Naive B cell (primary cell): ENCODE data around the gene MXD3. TPM values are rescaled to one million over a fixed set of nuclear protein-coding genes. Genes with fewer than 3 reads are reported as not detected.
A peak's percentile ranks its signal among the peaks of the same experiment; 100 is the strongest.

ENCODE experiments used
- ATAC-seq, 2 donors: fragments of 150-1000 bp; cut with Tn5 transposase; 2 replicates each; pipeline ENCODE4 v1.10.0; 2021; ENCODE audit warnings: low read depth in 2 of 2, mild to moderate bottlenecking in 2 of 2, moderate library complexity in 2 of 2
- DNase-seq: peaks from one replicate; pipeline ENCODE4 v3.0.0; 2022
- H3K27ac Mint-ChIP-seq, 6 donors: one replicate each; pipeline ENCODE4 v1.8.0; 2020 to 2022; ENCODE audit warnings: mild to moderate bottlenecking in 6 of 6, mixed read lengths in 6 of 6, moderate library complexity in 5 of 6, inconsistent platforms in 2 of 6
- H3K27me3 Mint-ChIP-seq, 3 donors: one replicate each; pipeline ENCODE4 v1.8.0; 2021 to 2022; ENCODE audit warnings: mixed read lengths in 3 of 3, mild to moderate bottlenecking in 1 of 3
- H3K36me3 Mint-ChIP-seq, 2 donors: one replicate each; pipeline ENCODE4 v1.8.0; 2020 to 2022; ENCODE audit warnings: mixed read lengths in 2 of 2, inconsistent platforms in 1 of 2, mild to moderate bottlenecking in 1 of 2
- H3K4me1 Mint-ChIP-seq, 3 donors: one replicate each; pipeline ENCODE4 v1.8.0; 2020 to 2022; ENCODE audit warnings: mixed read lengths in 3 of 3, inconsistent platforms in 1 of 3, mild to moderate bottlenecking in 1 of 3, moderate library complexity in 1 of 3
- H3K4me3 Mint-ChIP-seq, 8 donors: one replicate each; pipeline ENCODE4 v1.8.0; 2020 to 2022; ENCODE audit warnings: mild to moderate bottlenecking in 8 of 8, mixed read lengths in 8 of 8, moderate library complexity in 8 of 8, inconsistent platforms in 2 of 8
- H3K9me3 Mint-ChIP-seq, 7 donors: one replicate each; pipeline ENCODE4 v1.8.0; 2020 to 2022; ENCODE audit warnings: mixed read lengths in 7 of 7, mild to moderate bottlenecking in 5 of 7, inconsistent platforms in 2 of 7, moderate library complexity in 1 of 7
- polyA plus RNA-seq, 6 donors: library from polyadenylated mRNA; unstranded; fragments of 300-500 nt; fragmentation: Illumina TruSeq; gene quantifications; one replicate each; pipeline ENCODE4 v1.2.3, GENCODE V29; 2021; ENCODE audit warnings: low read depth in 6 of 6

MXD3 gene
- polyA plus RNA-seq, 6 donors from 2014 or later: 0.52 to 2.3 (median 1.4) TPM

- Mint-ChIP-seq H3K4me1 (peaks cover 28 to 35% (median 31%) of the 10 kb centered on the region in 3 donors), H3K36me3 (no peaks in the 10 kb centered on the region), H3K27me3 (no peaks in the 10 kb centered on the region), H3K27ac (no peak overlapping the region), H3K9me3 (no peaks in the 10 kb centered on the region), H3K4me3 (peak overlapping the region in 1 of 8 donors; percentile 74)
- no peak for DNase-seq
- ATAC-seq: no peak
Observed at GRCh38 chr5:177327539-177328522, 16.1 kb upstream of the MXD3 start.

- Mint-ChIP-seq H3K4me1 (peaks cover 22 to 23% (median 22%) of the 10 kb centered on the region in 3 donors), H3K27me3 (no peaks in the 10 kb centered on the region), H3K27ac (peak overlapping the region in 2 of 6 donors; percentile 56 to 66), H3K36me3 (no peaks in the 10 kb centered on the region), H3K4me3 (peak overlapping the region in 1 of 8 donors; percentile 51), H3K9me3 (no peaks in the 10 kb centered on the region)
- ATAC-seq (no peak), DNase-seq (no peak)
Observed at GRCh38 chr5:177325868-177326381, 14.2 kb upstream of the MXD3 start.

GRCh38 chr5:177320879-177321278, 9.2 kb upstream of the MXD3 start:
- Mint-ChIP-seq H3K27me3 (no peaks in the 10 kb centered on the region), H3K9me3 (no peaks in the 10 kb centered on the region), H3K36me3 (peaks cover 0 to 11% of the 10 kb centered on the region in 2 donors), H3K27ac (peak overlapping the region in 1 of 6 donors; percentile 47), H3K4me1 (peaks cover 24 to 31% (median 31%) of the 10 kb centered on the region in 3 donors), H3K4me3 (no peak overlapping the region)
- ATAC-seq (peak; percentile 63 to 65), DNase-seq (peak; percentile 35)

GRCh38 chr5:177319913-177320588, 8.4 kb upstream of the MXD3 start:
- Mint-ChIP-seq H3K36me3 (peaks cover 0 to 11% of the 10 kb centered on the region in 2 donors), H3K27ac (peak overlapping the region in 1 of 6 donors; percentile 63), H3K4me3 (peak overlapping the region in 1 of 8 donors; percentile 14), H3K4me1 (peaks cover 24 to 31% (median 31%) of the 10 kb centered on the region in 3 donors), H3K9me3 (no peaks in the 10 kb centered on the region), H3K27me3 (no peaks in the 10 kb centered on the region)
- no peak for DNase-seq
- no peak for ATAC-seq

DNA sequence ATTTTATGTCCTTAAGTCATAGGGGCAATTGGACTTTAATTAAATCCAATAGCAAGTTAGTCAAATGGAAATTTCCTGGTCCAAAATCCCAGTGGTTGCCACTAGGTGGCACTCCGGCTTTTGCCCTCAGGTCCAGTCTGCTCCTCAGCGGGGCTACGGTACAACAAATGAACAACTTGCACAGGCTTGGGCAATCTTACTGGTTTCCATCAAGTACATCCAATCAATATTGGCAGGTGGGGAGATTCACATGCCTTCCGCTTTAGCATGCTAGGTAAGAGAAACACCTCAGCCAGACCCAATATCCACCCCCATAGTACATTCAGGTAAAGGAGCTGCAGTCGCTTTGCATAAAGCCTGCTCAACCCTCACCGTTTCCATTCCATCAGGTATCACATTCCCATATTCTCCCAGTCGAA, 6.3 kb upstream of the MXD3 start:
- peak overlapping the region in 1 of 6 donors; percentile 76 for H3K27ac Mint-ChIP-seq
- H3K4me1 Mint-ChIP-seq: peaks cover 21 to 31% (median 24%) of the 10 kb centered on the region in 3 donors
- no peaks in the 10 kb centered on the region for H3K27me3 Mint-ChIP-seq
- peak; percentile 63 for DNase-seq
- H3K4me3 Mint-ChIP-seq: peak overlapping the region in 1 of 8 donors; percentile 6
- peaks cover 0 to 11% of the 10 kb centered on the region in 2 donors for H3K36me3 Mint-ChIP-seq
- no peaks in the 10 kb centered on the region for H3K9me3 Mint-ChIP-seq
- peak; percentile 61 to 72 for ATAC-seq

GRCh38 chr5:177316005-177316404, 4.3 kb upstream of the MXD3 start:
- Mint-ChIP-seq H3K36me3 (peaks cover 0 to 11% of the 10 kb centered on the region in 2 donors), H3K4me3 (no peak overlapping the region), H3K9me3 (no peaks in the 10 kb centered on the region), H3K27ac (no peak overlapping the region), H3K27me3 (no peaks in the 10 kb centered on the region), H3K4me1 (peaks cover 23 to 39% (median 35%) of the 10 kb centered on the region in 3 donors)
- no peak for ATAC-seq
- DNase-seq: no peak

DNA sequence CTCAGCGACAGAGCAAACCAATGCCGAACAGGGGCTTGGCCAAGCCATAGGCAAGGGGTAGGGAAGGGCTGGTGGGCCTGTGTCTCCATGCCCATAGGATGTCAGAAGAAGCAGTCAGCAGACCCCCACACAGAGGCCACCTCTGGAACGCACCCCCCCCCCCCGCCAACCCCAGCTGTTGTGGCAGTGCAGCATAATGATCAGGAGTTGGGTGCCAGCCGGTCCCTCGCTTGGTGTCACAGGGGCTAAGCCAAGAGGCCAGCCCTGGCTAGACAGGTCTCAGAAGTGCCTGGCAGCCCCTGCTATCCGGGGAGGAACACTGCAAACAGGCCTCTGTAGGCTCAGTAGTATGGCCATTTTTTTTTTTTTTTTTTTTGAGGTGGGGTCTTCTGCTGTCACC, 3.7 kb upstream of the MXD3 start:
- no peak overlapping the region for H3K4me3 Mint-ChIP-seq
- ATAC-seq: no peak
- H3K27ac Mint-ChIP-seq: no peak overlapping the region
- no peaks in the 10 kb centered on the region for H3K27me3 Mint-ChIP-seq
- no peak for DNase-seq
- H3K4me1 Mint-ChIP-seq: peaks cover 25 to 38% (median 34%) of the 10 kb centered on the region in 3 donors
- H3K36me3 Mint-ChIP-seq: peaks cover 0 to 11% of the 10 kb centered on the region in 2 donors
- H3K9me3 Mint-ChIP-seq: no peaks in the 10 kb centered on the region

GRCh38 chr5:177314376-177315342, 3.0 kb upstream of the MXD3 start:
- H3K4me3 Mint-ChIP-seq: no peak overlapping the region
- peaks cover 0 to 6% of the 10 kb centered on the region in 2 donors for H3K36me3 Mint-ChIP-seq
- peak overlapping the region in 1 of 6 donors; percentile 49 for H3K27ac Mint-ChIP-seq
- peaks cover 22 to 41% (median 35%) of the 10 kb centered on the region in 3 donors for H3K4me1 Mint-ChIP-seq
- no peaks in the 10 kb centered on the region for H3K27me3 Mint-ChIP-seq
- no peaks in the 10 kb centered on the region for H3K9me3 Mint-ChIP-seq
- no peak for ATAC-seq
- no peak for DNase-seq

DNA sequence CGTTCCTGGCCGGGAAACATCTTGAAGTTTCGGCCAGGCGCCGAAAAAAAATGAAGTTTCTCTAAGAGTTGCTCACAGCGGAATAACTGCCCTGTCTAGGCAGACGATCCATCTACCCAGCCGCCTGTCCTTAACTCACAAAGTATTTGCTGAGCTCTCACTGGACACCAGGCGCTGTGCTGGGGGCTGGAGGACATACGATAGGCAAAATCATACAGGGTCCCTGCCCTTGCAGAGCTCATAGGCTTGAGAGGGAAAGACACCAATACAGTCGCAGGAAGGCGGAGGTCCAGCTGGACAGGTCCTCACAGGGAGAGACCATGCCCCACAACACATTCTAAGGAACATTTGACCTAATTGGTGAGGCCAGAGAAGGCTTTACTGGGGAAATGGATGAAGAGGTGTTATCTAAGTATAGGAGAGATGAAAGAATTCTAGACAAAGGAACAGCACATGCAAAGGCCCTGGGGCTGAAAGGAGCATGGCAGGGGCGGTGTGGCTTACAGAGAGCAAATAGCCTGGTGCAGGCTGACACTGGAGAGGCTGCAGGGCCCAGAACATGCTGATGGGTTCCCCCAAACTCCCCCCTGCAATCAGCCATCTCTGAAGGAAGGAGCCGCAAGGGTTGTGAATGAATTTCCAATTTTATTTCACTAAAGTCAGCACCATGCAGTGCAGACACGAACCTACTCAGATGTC, 2.0 kb upstream of the MXD3 start:
- no peak for ATAC-seq
- peak overlapping the region in 1 of 6 donors; percentile 15 for H3K27ac Mint-ChIP-seq
- H3K4me1 Mint-ChIP-seq: peaks cover 22 to 48% (median 43%) of the 10 kb centered on the region in 3 donors

GRCh38 chr5:177312649-177313181, 1.0 kb upstream of the MXD3 start:
- Mint-ChIP-seq H3K27ac (peak overlapping the region in 3 of 6 donors; percentile 24 to 87 (median 83)), H3K9me3 (no peaks in the 10 kb centered on the region), H3K27me3 (no peaks in the 10 kb centered on the region), H3K4me1 (peaks cover 17 to 42% (median 33%) of the 10 kb centered on the region in 3 donors), H3K36me3 (no peaks in the 10 kb centered on the region), H3K4me3 (peak overlapping the region; percentile 70 to 92 (median 80))
- DNase-seq: no peak
- peak; percentile 4 to 11 for ATAC-seq

More for the DNA sequence above, 2.0 kb upstream of the MXD3 start:
- Mint-ChIP-seq H3K27me3 (no peaks in the 10 kb centered on the region), H3K4me3 (peak overlapping the region in 1 of 8 donors; percentile 12), H3K36me3 (no peaks in the 10 kb centered on the region), H3K9me3 (no peaks in the 10 kb centered on the region)
- DNase-seq: no peak

DNA sequence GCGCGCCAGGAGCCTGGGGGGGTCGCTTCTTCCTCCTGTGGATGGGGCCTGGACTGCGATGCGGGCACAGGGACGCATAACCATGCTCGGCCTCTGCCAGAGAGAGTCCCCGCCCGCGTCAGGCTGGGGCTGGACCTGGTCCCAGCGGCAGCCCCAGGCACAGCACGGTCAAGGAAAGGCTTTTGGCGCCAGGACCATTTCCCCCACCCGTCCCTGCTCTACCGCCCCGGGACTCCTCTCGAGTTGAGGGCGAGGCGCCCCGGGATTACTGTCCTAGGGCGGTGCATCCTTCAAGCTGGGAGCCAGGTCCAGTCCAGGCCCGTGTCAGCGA, 341 bp downstream of the MXD3 start:
- H3K4me3 Mint-ChIP-seq: peak overlapping the region; percentile 63 to 91 (median 76)
- H3K27me3 Mint-ChIP-seq: no peaks in the 10 kb centered on the region
- peak overlapping the region in 1 of 6 donors; percentile 57 for H3K27ac Mint-ChIP-seq
- no peaks in the 10 kb centered on the region for H3K9me3 Mint-ChIP-seq
- peaks cover 0 to 6% of the 10 kb centered on the region in 2 donors for H3K36me3 Mint-ChIP-seq
- peaks cover 21 to 42% (median 31%) of the 10 kb centered on the region in 3 donors for H3K4me1 Mint-ChIP-seq
- DNase-seq (no peak), ATAC-seq (no peak)
